GM12878 (cell line): Measurements from ENCODE around the gene COX19.

ENCODE experiments used
- ATF7 ChIP-seq: fragments of 450-650 bp; IDR thresholded peaks from 2 replicates; pipeline ENCODE4 v1.6.1; 2016; ENCODE audit warnings: low read depth, mild to moderate bottlenecking
- CTCF ChIP-seq, 3 experiments: IDR thresholded peaks in 2 of 3; conservative IDR thresholded peaks in 1 of 3; 2 replicates each; pipeline ENCODE4 v1.5.1; 2011; ENCODE audit warnings: low read depth in 3 of 3, low read length in 3 of 3, mild to moderate bottlenecking in 3 of 3, control low read depth in 2 of 3, moderate library complexity in 2 of 3, inconsistent platforms in 1 of 3, mixed read lengths in 1 of 3; ENCODE audit not compliant: control insufficient read depth in 2 of 3, insufficient read depth in 1 of 3; ENCODE audit errors: extremely low read depth in 1 of 3
- POLR2A ChIP-seq: IDR thresholded peaks from 2 replicates; pipeline ENCODE4 v1.6.1; 2011; ENCODE audit warnings: low read depth, mild to moderate bottlenecking, low read length
- RELB ChIP-seq: fragments of 450-650 bp; IDR thresholded peaks from 2 replicates; pipeline ENCODE4 v1.6.1; 2017; ENCODE audit warnings: low read depth, mild to moderate bottlenecking, moderate library complexity
- TCF7 ChIP-seq: IDR thresholded peaks from 2 replicates; pipeline ENCODE4 v1.6.1; 2014; ENCODE audit warnings: antibody characterized with exemption, borderline replicate concordance

GRCh38 chr7:954330-955238 lies 20.8 kb downstream of the COX19 start, which contains the start of gene ADAP1:
- TF ChIP-seq POLR2A (no peak; the same call in 1 of the 2 replicates), RELB (no peak), CTCF (IDR thresholded peaks at IDR 0.05 in 2 of 3, conservative IDR thresholded peaks at IDR 0.05 in 1 of 3; ENCODE audit: control insufficient read depth in 2 of 3, extremely low read depth in 1 of 3, insufficient read depth in 1 of 3, low read depth in 3 of 3, low read length in 3 of 3) (peak; percentile 20 to 65 (median 32); a peak in 3 of 6 replicates), TCF7 (no peak), ATF7 (no peak)
